IPS-NIHi11 (cell line): ENCODE measurements around the gene QKI.

Source experiments
- DNase-seq: peaks from one replicate; pipeline ENCODE4 v3.0.0; 2012; ENCODE audit warnings: mixed read lengths, low spot score

The QKI gene

DNA sequence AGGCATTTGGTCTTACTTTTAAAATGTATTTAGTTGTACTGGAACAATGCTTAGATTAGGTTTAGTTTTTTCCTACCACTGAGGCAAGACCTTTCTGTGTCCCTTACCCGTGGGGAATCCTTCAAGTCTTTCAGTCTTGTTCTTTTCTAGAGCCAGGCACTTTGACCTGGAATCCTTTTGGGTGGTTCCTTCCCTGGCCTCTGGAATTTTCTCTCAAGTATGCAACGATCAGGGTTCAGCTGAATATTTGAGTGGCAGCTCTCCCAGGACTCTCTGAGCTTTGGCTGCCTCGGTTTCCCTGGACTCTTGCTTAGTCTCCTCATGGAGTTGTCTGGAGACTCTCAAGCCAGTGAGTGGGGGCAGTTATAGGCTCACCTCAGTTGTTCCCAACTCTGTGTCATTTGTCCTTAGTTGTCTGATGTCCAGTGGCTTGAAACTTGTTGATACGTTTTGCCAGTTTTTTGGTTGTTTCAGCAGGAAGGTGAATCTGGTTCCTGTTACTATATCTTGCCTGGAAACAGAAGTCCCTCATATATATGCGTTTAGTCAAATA is 118.1 kb downstream of the QKI start:
- DNase-seq, result no peak

DNA sequence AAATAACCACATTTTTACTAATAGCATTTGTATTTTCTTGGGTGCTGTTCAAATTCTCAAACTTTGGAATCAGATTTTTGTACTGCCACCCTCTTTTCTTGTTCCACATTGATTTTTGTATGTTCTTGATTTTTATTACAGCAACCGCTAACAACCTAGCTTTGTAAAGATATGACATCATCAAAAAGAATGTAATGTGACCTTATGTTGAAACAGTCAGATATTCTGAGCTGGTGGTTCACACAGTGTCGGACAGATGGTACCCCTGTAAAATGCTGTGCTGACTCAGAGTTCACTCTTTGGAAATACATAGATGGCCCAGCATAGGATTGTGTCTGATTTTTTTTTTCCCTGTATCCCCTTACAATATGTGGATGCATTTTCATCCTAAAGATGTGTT is 118.9 kb downstream of the QKI start:
- DNase-seq, result no peak

DNA sequence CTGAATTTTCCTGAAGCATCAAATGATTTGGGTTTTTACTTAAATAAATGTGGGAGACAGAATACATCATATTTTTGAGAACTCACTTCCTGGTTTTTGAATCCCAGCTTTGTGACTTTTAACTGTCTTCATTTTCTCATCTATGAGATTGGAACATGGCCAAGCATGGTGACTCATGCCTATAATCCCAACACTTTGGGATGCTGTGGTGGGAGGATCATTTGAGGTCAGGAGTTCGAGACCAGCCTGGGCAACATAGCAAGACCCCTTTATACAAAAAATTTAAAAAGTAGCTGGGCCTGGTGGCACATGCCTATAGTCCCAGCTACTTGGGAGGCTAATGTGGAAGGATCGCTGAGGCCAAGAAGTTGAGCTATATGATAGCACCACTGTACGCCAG is 122.3 kb downstream of the QKI start:
- DNase-seq, result no peak

DNA sequence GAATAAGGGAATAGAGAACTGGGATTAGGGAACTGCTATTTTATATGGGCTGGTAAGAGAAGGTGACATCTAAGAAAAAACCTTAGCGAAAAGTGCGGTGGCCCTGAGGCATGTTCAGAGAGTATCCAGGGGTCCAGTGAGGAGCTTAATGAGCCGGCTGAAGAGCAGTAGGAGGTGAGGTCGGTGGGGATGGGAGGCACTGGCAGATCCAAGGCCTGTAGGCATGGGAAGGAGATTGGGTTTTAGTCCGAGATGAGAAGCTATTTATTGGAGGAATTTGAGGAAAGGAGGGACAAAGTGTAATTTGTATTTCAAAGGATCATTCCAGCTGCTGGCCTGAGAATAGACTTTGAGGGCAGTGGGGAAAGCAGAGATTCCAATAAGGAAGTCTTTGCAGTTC is 123.8 kb downstream of the QKI start:
- DNase-seq, result peak; percentile 33

DNA sequence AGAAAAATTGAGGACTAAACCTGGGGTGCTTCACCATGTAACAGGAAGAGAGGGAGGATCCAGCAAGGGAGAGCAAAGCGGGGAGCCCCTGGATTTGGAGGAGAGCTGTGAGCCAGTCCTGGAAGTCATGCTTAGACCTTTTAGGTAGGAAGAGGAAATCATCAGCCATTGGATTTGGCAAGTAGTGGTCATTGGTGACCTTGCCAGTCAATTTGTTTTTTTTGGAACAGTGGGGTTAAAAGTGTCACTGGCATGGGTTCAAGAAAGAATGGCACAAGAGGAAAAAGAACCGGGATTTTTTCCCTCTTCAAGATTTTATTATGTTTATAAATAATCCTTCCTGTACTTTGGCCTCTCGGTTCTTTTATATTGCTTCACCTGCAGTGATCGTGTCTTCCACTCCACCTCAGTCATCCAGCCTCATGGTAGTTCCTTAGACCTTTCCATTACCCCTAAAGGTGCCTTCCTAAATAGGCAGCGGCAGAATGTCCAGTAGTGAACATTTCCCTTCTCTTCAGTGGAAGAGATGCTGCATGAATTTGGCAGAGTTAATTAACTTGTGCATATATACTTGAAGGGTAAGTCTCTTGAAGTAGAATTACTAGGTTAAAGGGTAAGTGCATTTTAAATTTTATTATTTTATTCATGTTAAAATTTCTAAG is 124.7 kb downstream of the QKI start:
- no peak for DNase-seq

DNA sequence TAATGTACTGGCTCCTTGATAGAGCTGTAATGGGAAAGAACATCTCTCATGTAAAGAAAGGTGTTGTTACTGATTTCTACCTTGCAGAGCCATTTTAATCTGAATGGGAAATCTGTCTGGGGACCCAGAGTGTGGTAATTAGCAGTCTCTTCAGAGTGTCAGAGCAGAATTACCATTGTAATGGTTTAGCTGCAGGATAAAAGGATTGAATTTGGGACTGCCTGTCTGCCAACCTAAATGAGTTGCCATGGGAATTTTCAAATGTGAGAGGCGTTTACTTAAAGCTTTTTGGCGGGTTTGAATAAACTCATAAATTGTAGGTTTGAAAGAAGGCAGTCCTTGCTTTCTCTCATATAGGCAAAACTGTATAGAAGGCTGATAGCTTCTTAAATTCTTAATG is 128.8 kb downstream of the QKI start:
- peak; percentile 28 for DNase-seq

DNA sequence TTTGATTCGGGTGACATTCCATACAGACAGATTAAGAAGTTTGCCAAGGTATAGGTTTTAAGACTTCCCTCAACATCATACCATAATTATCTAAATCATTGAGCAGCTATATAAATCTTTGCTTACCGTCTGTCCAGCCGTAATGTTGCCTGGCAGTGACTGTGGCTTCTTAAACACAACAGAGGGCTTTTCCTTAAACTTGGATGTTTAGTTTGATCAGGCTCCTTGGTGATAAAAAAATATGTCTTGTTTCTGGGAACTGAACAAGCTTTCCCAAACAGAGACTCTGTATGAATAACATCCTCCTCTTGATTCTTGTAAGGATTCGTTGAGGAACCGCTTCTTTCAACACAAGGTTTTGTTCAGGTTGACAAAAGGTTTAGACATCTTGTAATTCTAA is 130.9 kb downstream of the QKI start:
- DNase-seq, result no peak

DNA sequence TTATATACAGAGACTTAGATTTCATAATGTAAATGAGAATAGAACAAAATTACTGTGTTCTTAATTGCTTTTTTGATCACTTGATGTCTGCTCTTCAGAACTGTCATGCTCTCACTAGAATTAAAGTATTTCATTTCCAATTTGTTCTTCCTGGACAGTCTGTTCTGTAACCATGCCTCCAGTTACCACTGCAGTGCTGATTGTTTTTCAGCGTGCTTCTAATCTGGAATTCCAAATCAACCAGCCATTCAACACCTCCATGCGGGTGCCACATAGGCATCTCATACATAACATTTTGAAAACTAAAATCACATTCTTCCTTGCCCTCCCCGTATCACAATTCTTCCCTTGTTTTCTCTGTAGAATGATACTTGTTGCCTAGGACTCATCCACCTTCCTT is 132.8 kb downstream of the QKI start:
- DNase-seq, result no peak

DNA sequence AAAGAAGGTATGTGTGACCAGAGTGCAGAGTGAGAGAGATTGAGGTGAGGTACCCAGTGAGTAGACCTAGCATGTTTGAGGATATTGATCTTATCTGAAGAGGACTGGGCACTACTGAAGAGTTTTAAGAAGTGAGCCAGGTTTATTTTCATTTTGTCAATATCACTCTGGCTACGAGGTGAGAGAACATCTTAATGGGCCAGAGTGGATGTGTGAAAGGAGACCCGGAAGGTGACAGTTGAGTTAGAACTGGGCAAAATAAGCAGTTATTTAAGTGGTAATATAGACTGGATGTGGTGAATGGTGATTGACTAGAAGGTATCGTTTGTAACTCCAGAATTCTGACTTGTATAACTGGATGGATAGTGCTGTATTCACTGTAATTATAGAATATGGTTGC is 134.1 kb downstream of the QKI start:
- DNase-seq, result no peak

DNA sequence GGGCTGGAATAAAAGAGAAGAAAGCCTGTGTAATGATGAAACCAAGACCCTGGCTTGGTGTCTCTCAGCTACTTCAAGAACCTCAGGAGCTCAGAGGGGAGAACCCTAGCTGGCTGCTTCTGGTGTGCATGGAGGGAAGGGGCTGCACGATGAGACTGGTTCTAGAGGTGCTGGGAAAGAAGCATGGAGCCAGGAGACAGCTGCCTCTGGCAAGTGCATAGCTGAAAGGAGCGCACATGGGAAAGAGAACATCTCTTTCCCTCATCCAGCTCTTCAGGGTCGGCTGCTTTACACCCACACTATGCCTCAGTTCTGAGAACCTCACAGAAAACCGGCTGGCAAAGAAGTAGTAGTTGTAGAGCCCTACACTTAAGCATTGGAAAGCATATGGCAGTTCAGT is 139.5 kb downstream of the QKI start:
- DNase-seq, result no peak

DNA sequence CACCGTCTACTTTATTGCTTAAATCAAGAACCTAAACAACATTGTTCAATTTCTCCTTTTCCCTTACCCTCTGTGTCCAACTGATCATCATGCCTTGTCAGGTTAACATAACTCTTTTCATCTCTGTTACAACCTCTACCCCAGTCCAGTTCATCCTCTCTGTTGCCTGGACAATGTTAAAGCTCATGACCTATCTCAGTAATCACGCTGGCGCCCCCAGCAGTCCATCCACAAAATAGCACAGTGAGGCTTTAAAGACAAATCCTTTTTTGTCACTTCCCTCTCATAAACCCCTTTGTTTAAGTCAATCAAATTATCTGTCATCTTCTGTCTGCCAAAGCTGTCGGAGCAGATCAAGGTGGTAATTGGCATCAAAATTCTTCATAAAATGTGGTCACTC is 140.1 kb downstream of the QKI start:
- DNase-seq, result peak; percentile 76

DNA sequence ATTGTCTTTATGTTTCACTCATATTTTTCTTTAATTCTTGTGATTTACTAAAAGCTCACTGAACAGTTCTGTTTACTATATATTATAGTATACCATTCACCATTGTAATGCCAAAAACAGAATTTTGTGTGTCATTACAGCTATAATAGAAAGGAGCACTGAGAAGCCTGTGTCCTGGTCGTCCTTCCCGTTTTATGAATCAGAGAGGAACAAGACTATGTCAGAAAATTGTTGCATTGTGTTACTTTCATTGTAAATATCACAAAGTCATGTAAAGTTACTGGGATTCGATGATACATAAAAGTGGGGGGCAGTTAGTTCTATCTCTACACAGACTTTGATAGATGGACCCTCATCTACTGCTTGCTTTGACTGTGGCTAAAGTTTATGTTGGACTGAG is 145.1 kb downstream of the QKI start:
- DNase-seq, result no peak

DNA sequence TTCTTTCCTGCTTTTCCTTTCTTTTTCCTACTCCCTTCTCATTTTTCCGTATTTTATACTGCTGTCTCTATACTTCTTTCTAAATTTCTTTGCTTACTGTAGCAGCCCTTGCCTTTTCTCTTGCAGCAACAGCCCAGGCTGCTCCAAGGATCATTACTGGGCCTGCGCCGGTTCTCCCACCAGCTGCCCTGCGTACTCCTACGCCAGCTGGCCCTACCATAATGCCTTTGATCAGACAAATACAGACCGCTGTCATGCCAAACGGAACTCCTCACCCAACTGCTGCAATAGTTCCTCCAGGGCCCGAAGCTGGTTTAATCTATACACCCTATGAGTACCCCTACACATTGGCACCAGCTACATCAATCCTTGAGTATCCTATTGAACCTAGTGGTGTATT is 148.8 kb downstream of the QKI start:
- DNase-seq, result no peak

DNA sequence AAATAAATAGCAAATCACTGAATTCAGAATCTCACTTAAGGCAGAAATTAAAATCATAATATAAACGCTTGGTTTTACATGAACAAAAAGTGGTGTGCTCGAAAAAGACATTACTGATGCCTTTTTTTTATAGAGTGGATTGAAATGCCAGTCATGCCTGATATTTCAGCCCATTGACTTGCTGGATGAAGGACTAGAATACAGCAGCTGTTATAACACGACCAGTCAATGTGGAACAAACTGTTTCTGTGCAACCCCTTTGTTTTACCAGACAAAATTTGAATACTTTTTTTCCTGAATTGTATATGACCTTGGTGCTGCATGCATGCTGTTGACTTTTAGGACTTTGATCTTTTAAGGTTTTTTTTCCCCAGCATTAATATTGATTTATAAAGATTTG is 150.0 kb downstream of the QKI start:
- DNase-seq, result no peak

DNA sequence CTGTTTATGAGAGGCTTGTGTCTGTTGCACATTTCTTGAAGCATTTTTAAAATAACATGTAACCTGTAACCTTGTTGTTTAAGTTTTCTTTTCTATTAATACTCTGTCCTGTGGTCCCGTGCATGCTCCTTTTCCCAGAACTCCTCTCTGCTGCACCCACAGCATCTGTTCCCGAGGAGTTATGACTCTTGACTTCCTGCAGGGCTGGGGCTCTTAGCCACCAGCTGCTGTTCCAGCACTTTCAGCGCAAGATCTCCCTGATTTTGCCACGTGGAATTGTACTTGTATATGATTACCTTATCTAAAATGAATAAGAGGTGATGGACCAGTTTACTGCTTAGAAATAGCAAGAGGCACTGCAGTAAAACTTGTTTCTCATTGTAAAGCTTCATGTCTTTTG is 150.6 kb downstream of the QKI start:
- DNase-seq, result no peak

DNA sequence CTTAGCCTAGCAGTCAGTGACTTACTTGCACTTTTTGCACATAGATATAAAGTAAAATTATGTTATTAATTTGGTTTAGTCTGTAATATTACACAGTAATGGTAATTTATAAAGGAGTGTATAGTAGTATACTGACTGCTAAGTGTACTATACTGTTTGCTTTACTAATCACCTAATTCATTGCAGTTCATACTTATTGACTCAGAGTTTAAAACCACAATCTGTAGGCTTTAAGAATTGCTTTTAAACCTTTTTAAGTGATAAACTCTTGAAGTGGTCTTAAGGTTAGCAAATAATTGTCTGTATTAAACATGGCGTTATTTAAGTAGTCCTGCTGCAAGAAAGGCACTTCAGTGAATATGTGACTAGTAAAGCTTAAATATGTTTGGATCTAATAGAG is 151.5 kb downstream of the QKI start:
- DNase-seq, result no peak

DNA sequence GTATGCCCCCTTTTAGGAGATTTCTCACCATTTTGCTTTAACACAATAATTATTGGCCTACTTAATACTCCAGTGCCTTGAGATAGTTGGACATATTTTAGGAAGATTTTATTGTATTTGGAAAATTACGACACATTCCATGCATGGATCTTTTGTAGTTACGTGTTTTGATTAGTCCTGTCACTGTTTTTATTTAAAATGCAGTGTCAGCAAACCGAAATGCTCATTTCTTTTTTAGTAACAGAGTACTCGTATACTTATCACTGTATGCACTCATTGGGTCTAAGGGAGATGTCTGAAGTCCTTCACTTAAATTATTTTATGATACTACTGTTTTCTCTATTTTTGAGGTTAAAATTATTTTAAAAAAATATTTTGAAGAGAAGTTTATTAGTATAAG is 153.8 kb downstream of the QKI start:
- DNase-seq, result no peak

DNA sequence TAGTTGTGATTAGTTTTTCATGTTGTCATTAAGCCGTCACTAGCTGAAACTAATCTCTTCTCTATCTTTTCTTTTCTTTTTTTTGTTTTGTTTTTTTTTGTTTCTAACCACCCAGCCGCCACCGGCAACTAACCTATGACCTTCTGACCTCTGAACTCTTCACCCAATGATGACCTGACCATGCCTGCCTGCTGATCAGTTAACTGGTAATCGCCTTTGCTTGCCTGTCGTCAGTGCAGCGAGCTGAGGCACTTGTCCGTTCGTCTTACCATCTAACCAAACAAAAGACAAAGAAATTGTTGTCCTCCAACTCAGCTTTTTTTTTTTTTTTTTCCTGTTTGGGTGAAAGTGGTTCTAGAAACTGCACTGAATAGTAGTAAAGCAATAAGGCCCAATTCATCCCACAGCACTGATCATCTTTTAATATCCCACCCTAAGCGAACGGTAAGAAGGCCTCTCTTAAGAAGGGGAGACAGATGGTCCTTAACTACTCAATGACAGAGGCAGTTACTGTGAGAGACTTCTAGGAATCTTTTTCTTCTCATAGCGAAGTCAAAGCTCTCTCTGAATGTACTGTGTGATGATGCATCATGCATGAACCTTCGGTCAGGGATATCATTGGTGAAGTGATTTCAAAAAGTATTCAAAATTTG is 156.2 kb downstream of the QKI start:
- no peak for DNase-seq

DNA sequence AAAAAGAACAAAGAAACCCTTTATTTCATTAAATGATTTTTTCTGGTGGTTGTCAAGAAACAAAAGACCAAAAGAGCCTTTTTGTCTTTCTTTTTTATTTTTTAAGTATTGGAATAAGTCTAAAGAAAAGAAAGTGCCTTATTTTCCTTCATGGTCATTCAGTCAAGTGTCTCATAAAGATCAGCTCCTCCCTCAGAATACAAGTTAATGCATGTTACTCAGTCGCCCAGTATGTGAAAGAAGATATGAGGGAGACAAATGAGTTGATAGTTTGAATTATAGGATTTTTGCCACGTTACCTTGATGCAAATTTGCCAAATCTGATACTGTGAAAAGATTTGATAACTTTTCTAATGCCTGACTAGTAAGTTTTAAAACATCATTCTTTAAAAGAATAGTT is 157.2 kb downstream of the QKI start:
- no peak for DNase-seq

DNA sequence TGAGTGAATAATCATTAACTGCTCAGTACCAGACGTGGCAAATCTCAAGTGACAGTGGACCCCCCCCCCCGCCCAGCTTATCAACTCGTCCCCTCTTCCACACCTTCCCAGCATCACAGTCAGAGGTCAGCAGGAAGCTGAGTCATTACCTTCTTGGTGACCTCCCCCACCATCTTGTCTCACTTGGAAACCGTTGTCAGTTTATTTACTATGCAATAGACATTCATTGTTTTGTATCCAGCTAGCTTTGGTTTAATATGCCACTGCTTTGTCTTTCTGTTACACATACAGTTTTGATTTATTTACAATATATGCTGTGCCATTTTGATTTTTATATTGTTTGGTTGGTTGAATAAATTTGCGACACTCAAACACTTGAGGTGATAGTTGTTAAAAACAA is 158.1 kb downstream of the QKI start:
- no peak for DNase-seq

DNA sequence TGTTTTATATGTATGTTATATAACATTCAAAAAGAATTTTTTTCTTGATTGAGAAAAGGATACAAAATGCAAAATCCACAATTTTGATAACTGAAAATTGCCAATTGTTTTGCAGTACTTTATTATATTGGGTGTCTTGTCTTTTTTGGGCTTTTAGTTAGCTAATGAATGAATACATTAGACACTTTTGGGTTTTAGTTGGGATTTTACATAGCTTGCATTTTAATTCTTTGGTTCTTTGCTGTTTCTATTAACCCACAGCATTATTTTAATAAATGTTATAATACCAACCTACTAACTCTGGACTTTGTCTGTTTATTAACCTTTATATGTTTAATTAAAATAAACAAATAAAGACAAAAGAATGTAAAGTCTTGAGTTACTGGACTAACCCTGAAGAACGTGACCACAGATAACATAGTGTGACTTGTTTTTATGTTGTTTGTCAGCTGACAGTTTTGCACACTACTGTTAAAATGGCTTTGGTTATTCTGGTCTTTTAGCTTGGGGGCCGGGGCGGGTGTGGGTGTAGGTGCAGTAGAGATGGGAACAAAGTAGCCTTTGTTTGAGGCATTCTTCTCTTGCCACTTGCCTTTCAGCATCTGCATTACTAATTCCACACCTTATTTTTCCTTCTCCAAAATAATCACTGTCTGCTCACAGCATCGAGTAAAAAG is 159.1 kb downstream of the QKI start:
- no peak for DNase-seq

DNA sequence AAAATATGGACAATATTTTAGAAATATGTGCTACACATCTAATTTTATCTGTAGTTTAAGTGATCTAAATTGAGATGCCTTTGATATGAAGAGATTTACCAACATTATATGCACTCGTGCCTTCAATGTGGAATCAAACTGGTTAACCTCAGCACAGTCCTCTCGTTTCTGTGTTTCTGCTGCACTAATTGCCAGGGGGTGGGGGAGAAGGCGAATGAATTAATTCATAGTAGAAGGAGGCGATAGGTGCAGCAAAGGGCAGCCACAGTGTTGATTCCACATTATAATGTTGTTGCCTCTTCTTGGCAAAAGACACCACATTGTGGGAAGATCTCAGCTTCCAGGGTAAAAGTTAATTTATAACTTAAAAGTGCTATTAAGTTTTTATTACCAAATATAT is 161.6 kb downstream of the QKI start:
- no peak for DNase-seq

DNA sequence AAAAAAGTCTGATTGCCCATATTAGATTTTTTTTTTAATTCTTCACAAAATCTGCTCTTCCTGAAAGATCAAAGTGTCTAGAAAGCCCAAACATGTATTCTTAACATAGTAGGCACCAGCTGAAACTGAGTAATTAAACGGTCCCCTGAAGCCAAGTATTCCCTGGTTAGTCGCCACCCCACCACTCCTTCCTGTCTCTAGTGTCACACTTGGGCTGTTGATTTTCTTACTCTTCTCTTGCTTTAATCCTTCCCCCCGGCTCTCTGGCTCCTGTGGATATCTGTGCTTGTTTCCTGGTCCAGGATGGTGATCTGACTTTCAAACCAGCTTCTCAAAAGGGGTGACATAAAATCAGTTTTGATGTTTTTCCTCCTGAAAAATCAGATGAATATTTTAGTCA is 162.9 kb downstream of the QKI start:
- DNase-seq, result no peak
